IMR-90 (cell line): ENCODE results near the gene MTMR3. TPM values are rescaled to one million over a fixed set of nuclear protein-coding genes. Genes with fewer than 3 reads are reported as not detected.

Experiments
- ATAC-seq: fragments of 200-7000 bp; cut with Tn5 transposase; 2 replicates; pipeline ENCODE4 v1.9.1; 2020; ENCODE audit warnings: low read depth, mild to moderate bottlenecking, moderate library complexity
- BruUV-seq: library from RNA; stranded (reverse); fragments of 400-500 nt; replicated peaks from 2 replicates; lab custom pipeline; 2021; lab: Mats Ljungman, UMichigan
- CTCF ChIA-PET: fragments of 300-600 bp; formaldehyde crosslinking; extraction: SDS; loops from one replicate; lab custom pipeline; 2021; ENCODE audit warnings: antibody characterized with exemption; lab: Yijun Ruan, JAX
- POLR2A ChIA-PET: fragments of 300-600 bp; sonication (Branson Sonifier 250); formaldehyde crosslinking; loops from one replicate; lab custom pipeline; 2022; ENCODE audit warnings: antibody characterized with exemption; ENCODE audit not compliant: unreplicated experiment; lab: Charles Lee
- DNase-seq: peaks from one replicate; pipeline ENCODE4 v3.0.0; 2013
- H2AFZ ChIP-seq: replicated peaks from 2 replicates; pipeline ENCODE3; 2013; ENCODE audit warnings: low read length, mild to moderate bottlenecking; ENCODE audit not compliant: poor library complexity
- H2AK5ac ChIP-seq: 2 replicates; pipeline ENCODE4 v1.6.1; 2013; ENCODE audit warnings: low read depth, low read length, inconsistent platforms
- H2AK9ac ChIP-seq: replicated peaks from 2 replicates; pipeline ENCODE3; 2013; ENCODE audit warnings: mild to moderate bottlenecking, low read depth, low read length, moderate library complexity; ENCODE audit not compliant: poor library complexity
- H2BK120ac ChIP-seq: 2 replicates; pipeline ENCODE4 v1.6.1; 2013; ENCODE audit warnings: low read depth, low read length, inconsistent platforms
- H2BK15ac ChIP-seq: 3 replicates; pipeline ENCODE4 v1.6.1; 2013; ENCODE audit warnings: low read depth, low read length, inconsistent platforms
- H2BK20ac ChIP-seq: 2 replicates; pipeline ENCODE4 v1.6.1; 2013; ENCODE audit warnings: low read depth, mild to moderate bottlenecking, inconsistent platforms, low read length, moderate library complexity
- H2BK5ac ChIP-seq: 2 replicates; pipeline ENCODE4 v1.6.1; 2013; ENCODE audit warnings: mild to moderate bottlenecking, low read depth, low read length, inconsistent platforms; ENCODE audit not compliant: poor library complexity, severe bottlenecking
- H3K14ac ChIP-seq: replicated peaks from 2 replicates; pipeline ENCODE4 v1.6.1; 2013; ENCODE audit warnings: low read depth, low read length, inconsistent platforms
- H3K18ac ChIP-seq: 2 replicates; pipeline ENCODE4 v1.6.1; 2013; ENCODE audit warnings: low read depth, low read length, control low read depth
- H3K23ac ChIP-seq: 2 replicates; pipeline ENCODE4 v1.6.1; 2013; ENCODE audit warnings: low read depth, low read length, inconsistent platforms
- H3K27ac ChIP-seq: 2 replicates; pipeline ENCODE4 v1.5.1; 2013; ENCODE audit warnings: mild to moderate bottlenecking, control low read depth, low read length; ENCODE audit not compliant: insufficient read depth
- H3K27me3 ChIP-seq: 2 replicates; pipeline ENCODE4 v1.6.1; 2013; ENCODE audit warnings: low read length; ENCODE audit not compliant: control insufficient read depth, insufficient read depth
- H3K36me3 ChIP-seq: 2 replicates; pipeline ENCODE4 v1.6.1; 2013; ENCODE audit warnings: low read length, mixed read lengths; ENCODE audit not compliant: control insufficient read depth, insufficient read depth
- H3K4ac ChIP-seq: 2 replicates; pipeline ENCODE4 v1.6.1; 2013; ENCODE audit warnings: low read depth, low read length, inconsistent platforms
- H3K4me1 ChIP-seq: 2 replicates; pipeline ENCODE4 v1.6.1; 2013; ENCODE audit warnings: low read length, mixed read lengths; ENCODE audit not compliant: control insufficient read depth, insufficient read depth
- H3K4me2 ChIP-seq: 2 replicates; pipeline ENCODE4 v1.6.1; 2013; ENCODE audit warnings: low read depth, mild to moderate bottlenecking, control low read depth, low read length, moderate library complexity
- H3K4me3 ChIP-seq: 2 replicates; pipeline ENCODE4 v1.5.1; 2013; ENCODE audit warnings: low read depth, mild to moderate bottlenecking, control low read depth, low read length, moderate library complexity; ENCODE audit not compliant: insufficient read depth
- H3K56ac ChIP-seq: 2 replicates; pipeline ENCODE4 v1.6.1; 2013; ENCODE audit warnings: low read length, inconsistent platforms; ENCODE audit not compliant: insufficient read depth; ENCODE audit errors: extremely low read depth
- H3K79me1 ChIP-seq, 2 experiments: 2 replicates each; pipeline ENCODE4 v1.6.1; 2013; ENCODE audit warnings: low read length in 2 of 2, inconsistent platforms in 1 of 2, low read depth in 1 of 2
- H3K9ac ChIP-seq: 2 replicates; pipeline ENCODE4 v1.6.1; 2013; ENCODE audit warnings: low read depth, low read length, control low read depth
- H3K9me1 ChIP-seq: 2 replicates; pipeline ENCODE4 v1.6.1; 2013; ENCODE audit warnings: low read length, inconsistent platforms; ENCODE audit not compliant: insufficient read depth
- H3K9me3 ChIP-seq: 2 replicates; pipeline ENCODE4 v1.6.1; 2013; ENCODE audit warnings: low read length; ENCODE audit not compliant: control insufficient read depth, insufficient read depth
- H4K20me1 ChIP-seq: 2 replicates; pipeline ENCODE4 v1.6.1; 2013; ENCODE audit warnings: low read length, inconsistent platforms; ENCODE audit not compliant: insufficient read depth
- H4K5ac ChIP-seq: 2 replicates; pipeline ENCODE4 v1.6.1; 2013; ENCODE audit warnings: mild to moderate bottlenecking, low read depth, low read length, control low read depth
- H4K8ac ChIP-seq, 2 experiments: 2 replicates each; pipeline ENCODE4 v1.6.1; 2013; ENCODE audit warnings: low read depth in 2 of 2, low read length in 2 of 2, control low read depth in 1 of 2, inconsistent platforms in 1 of 2
- H4K91ac ChIP-seq: 2 replicates; pipeline ENCODE4 v1.6.1; 2013; ENCODE audit warnings: low read depth, low read length, inconsistent platforms; ENCODE audit not compliant: insufficient read depth
- RAD21 ChIP-seq: IDR thresholded peaks from 2 replicates; pipeline ENCODE4 v1.6.1; 2012; ENCODE audit warnings: low read length, improper control_type of control experiment
- RCOR1 ChIP-seq: IDR thresholded peaks from 2 replicates; pipeline ENCODE4 v1.6.1; 2012; ENCODE audit warnings: mild to moderate bottlenecking, low read length, improper control_type of control experiment; ENCODE audit not compliant: insufficient replicate concordance
- dilution Hi-C: fragments of 300-500 bp; cut with HindIII; formaldehyde crosslinking; loops from one replicate; pipeline ENCODE4 v1.14.3; 2018; ENCODE audit warnings: low sequenced_read_pairs; ENCODE audit not compliant: unreplicated experiment
- in situ Hi-C: fragments of 300-500 bp; cut with MboI; formaldehyde crosslinking; loops from 3 replicates; pipeline ENCODE4 v1.14.3; 2019; ENCODE audit warnings: low sequenced_read_pairs, inconsistent platforms, mixed read lengths
- intact Hi-C: fragments of 100-400 bp; cut with micrococcal nuclease; formaldehyde crosslinking; loops from 2 replicates; pipeline ENCODE4 v1.10.0; 2022
- polyA plus RNA-seq, 3 experiments: library from polyadenylated mRNA; depleted of rRNA; stranded (reverse); fragments of >200 nt; gene quantifications; 2 replicates each; pipeline ENCODE4 v1.2.3, GENCODE V29; 2012; ENCODE audit warnings: low replicate concordance in 1 of 3
- total RNA-seq: library from RNA; depleted of rRNA; stranded (reverse); fragments of >200 nt; gene quantifications from 2 replicates; pipeline ENCODE4 v1.2.3, GENCODE V29; 2012

Gene MTMR3
- total and polyA plus RNA-seq, 2 of the 4 experiments (the other 2 are of a cell fraction) = 21.3 to 29.4 TPM

DNA sequence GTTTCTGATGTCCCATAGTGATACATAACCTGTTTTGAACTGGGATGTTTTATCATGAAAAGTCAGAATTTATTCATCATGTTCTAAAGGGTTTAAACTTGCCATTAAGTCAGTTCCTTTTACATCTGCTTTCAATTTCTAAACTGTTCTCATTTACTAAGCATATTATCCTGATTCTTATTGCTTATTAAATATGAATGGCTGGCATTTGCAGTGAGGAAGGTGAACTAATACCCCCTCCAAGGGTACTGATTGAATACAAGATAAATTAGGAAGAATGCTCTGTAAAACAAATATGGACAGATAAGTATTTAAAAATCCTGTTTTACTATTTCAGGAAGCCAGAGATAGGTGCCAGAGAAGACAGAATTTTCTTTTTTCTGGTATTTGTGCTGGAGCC, 126.5 kb downstream of the MTMR3 start:
- H3K4ac ChIP-seq = no peak overlapping the region
- in situ Hi-C loops (loop anchor here (10.0 kb wide), 1 partner anchor 375 kb away; no protein-coding TSS in a partner anchor), dilution Hi-C loops (no loop called here), intact Hi-C loops (loop anchor here (5.0 kb wide), 1 partner anchor 167 kb away; no protein-coding TSS in a partner anchor)
- no peak overlapping the region for H3K56ac ChIP-seq
- no peak overlapping the region for H2AFZ ChIP-seq
- H2AK9ac ChIP-seq = no peak overlapping the region
- peaks cover 14% of the 10 kb centered on the region for H3K9me1 ChIP-seq
- H3K4me3 ChIP-seq = no peak overlapping the region
- H2BK20ac ChIP-seq = no peak overlapping the region
- H3K14ac ChIP-seq = no peak overlapping the region
- no peak overlapping the region for H3K18ac ChIP-seq
- H3K23ac ChIP-seq = no peak overlapping the region
- no peak overlapping the region for H4K8ac ChIP-seq
- peaks cover 29% of the 10 kb centered on the region for H3K36me3 ChIP-seq
- ATAC-seq = no peak
- H2BK120ac ChIP-seq = no peak overlapping the region
- peaks cover 7% of the 10 kb centered on the region for H3K4me1 ChIP-seq
- H2BK5ac ChIP-seq = no peak overlapping the region
- no peak overlapping the region for H2AK5ac ChIP-seq
- H3K27me3 ChIP-seq = no peaks in the 10 kb centered on the region
- CTCF ChIA-PET = no interaction called here
- peaks cover 5% of the 10 kb centered on the region; the same call in 1 of the 2 replicates for H4K20me1 ChIP-seq
- no peak overlapping the region for H4K5ac ChIP-seq
- POLR2A ChIA-PET = no interaction called here
- H3K9ac ChIP-seq = no peak overlapping the region
- peaks cover 0 to 24% of the 10 kb centered on the region in 2 experiments; a peak in 3 of 4 replicates for H3K79me1 ChIP-seq
- no peaks in the 10 kb centered on the region for H3K9me3 ChIP-seq
- DNase-seq = no peak
- no TSS peak for BruUV-seq
- H4K91ac ChIP-seq = no peak overlapping the region
- H3K4me2 ChIP-seq = no peak overlapping the region
- no peak overlapping the region for H3K27ac ChIP-seq
- no peak overlapping the region for H2BK15ac ChIP-seq
- no peak for TF ChIP-seq RAD21
- no peak for TF ChIP-seq RCOR1
